Right lobe of liver (tissue), 4 donors: ENCODE measurements around the gene DIS3L2.

Experiments
- POLR2A ChIP-seq: fragments of 450-650 bp; IDR thresholded peaks from one replicate; pipeline ENCODE4 v1.6.1; 2017; ENCODE audit warnings: antibody characterized with exemption, mild to moderate bottlenecking
- TF ChIP-seq, protein P1 (sequence below), 4 donors: fragments of 200-600 bp in 3 of 4; fragments of 450-650 bp in 1 of 4; IDR thresholded peaks; one replicate each; pipeline versions ENCODE4 v1.5.1 to v1.8.0; 2016 to 2022; ENCODE audit warnings: antibody characterized with exemption in 4 of 4, mild to moderate bottlenecking in 2 of 4
- donor health status: DM: no; HTN: no; CAD: no.
- donor health status: DM: no; HTN: no; CAD: no.
- donor health status: DM: no; HTN: yes; CAD: no.

- TF ChIP-seq, protein P1, sequence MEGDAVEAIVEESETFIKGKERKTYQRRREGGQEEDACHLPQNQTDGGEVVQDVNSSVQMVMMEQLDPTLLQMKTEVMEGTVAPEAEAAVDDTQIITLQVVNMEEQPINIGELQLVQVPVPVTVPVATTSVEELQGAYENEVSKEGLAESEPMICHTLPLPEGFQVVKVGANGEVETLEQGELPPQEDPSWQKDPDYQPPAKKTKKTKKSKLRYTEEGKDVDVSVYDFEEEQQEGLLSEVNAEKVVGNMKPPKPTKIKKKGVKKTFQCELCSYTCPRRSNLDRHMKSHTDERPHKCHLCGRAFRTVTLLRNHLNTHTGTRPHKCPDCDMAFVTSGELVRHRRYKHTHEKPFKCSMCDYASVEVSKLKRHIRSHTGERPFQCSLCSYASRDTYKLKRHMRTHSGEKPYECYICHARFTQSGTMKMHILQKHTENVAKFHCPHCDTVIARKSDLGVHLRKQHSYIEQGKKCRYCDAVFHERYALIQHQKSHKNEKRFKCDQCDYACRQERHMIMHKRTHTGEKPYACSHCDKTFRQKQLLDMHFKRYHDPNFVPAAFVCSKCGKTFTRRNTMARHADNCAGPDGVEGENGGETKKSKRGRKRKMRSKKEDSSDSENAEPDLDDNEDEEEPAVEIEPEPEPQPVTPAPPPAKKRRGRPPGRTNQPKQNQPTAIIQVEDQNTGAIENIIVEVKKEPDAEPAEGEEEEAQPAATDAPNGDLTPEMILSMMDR (IDR thresholded peaks at IDR 0.05): no peak
- TF ChIP-seq POLR2A: no peak
These were observed 314.7 kb downstream of the DIS3L2 start for GRCh38 chr2:232276084-232276732.
